SK-N-SH treated with all-trans-retinoic acid at 6 μM for 48 hours (cell line): ENCODE results near the gene THEMIS.

Source experiments
- ARNTL ChIP-seq: fragments of 450-650 bp; formaldehyde crosslinking; IDR thresholded peaks from 2 replicates; pipeline ENCODE4 v1.5.0; 2020; ENCODE audit warnings: low read depth, mild to moderate bottlenecking, moderate library complexity, borderline replicate concordance
- CSRNP3 ChIP-seq: fragments of 250-450 bp; sonication (Bioruptor Pico); IDR thresholded peaks from 2 replicates; pipeline ENCODE4 v1.5.1; 2021; ENCODE audit warnings: mild to moderate bottlenecking, moderate library complexity
- OSR1 ChIP-seq: fragments of 250-450 bp; sonication (Bioruptor Pico); IDR thresholded peaks from 2 replicates; pipeline ENCODE4 v1.8.0; 2022; ENCODE audit warnings: moderate library complexity, mild to moderate bottlenecking, inconsistent platforms
- RARB ChIP-seq: fragments of 250-450 bp; sonication (Bioruptor Pico); IDR thresholded peaks from 2 replicates; pipeline ENCODE4 v1.8.0; 2021; ENCODE audit warnings: mild to moderate bottlenecking, moderate library complexity
- TOX ChIP-seq: fragments of 250-450 bp; sonication (Bioruptor Pico); IDR thresholded peaks from 2 replicates; pipeline ENCODE4 v1.8.0; 2021; ENCODE audit warnings: mild to moderate bottlenecking, moderate library complexity, borderline replicate concordance
- ZC3H10 ChIP-seq: fragments of 250-450 bp; sonication (Bioruptor Pico); IDR thresholded peaks from 2 replicates; pipeline ENCODE4 v1.5.1; 2021; ENCODE audit warnings: mild to moderate bottlenecking, moderate library complexity
- ZFP3 ChIP-seq: fragments of 250-450 bp; sonication (Bioruptor Pico); IDR thresholded peaks from 2 replicates; pipeline ENCODE4 v1.5.0; 2020; ENCODE audit warnings: mild to moderate bottlenecking, moderate library complexity
- ZFP30 ChIP-seq: fragments of 450-650 bp; formaldehyde crosslinking; IDR thresholded peaks from 2 replicates; pipeline ENCODE4 v1.5.0; 2022; ENCODE audit warnings: mild to moderate bottlenecking, moderate library complexity
- ZNF565 ChIP-seq: fragments of 450-650 bp; formaldehyde crosslinking; conservative IDR thresholded peaks from 2 replicates; pipeline ENCODE4 v1.5.0; 2020; ENCODE audit warnings: low read depth, mild to moderate bottlenecking, moderate library complexity
- ZNF70 ChIP-seq: fragments of 450-650 bp; formaldehyde crosslinking; IDR thresholded peaks from 2 replicates; pipeline ENCODE4 v1.5.0; 2020; ENCODE audit warnings: mild to moderate bottlenecking, moderate library complexity
- TF ChIP-seq, protein P1 (sequence below): fragments of 250-450 bp; sonication (Bioruptor Pico); IDR thresholded peaks from 2 replicates; pipeline ENCODE4 v1.8.0; 2020; ENCODE audit warnings: mild to moderate bottlenecking, moderate library complexity, borderline replicate concordance
- TF ChIP-seq, protein P2 (sequence below): fragments of 250-450 bp; sonication (Bioruptor Pico); IDR thresholded peaks from 2 replicates; pipeline ENCODE4 v1.5.1; 2020; ENCODE audit warnings: low read depth, mild to moderate bottlenecking, moderate library complexity
- TF ChIP-seq, protein P3 (sequence below): fragments of 250-450 bp; sonication (Bioruptor Pico); IDR thresholded peaks from 2 replicates; pipeline ENCODE4 v1.8.0; 2021; ENCODE audit warnings: low read depth, mild to moderate bottlenecking, moderate library complexity, borderline replicate concordance

DNA sequence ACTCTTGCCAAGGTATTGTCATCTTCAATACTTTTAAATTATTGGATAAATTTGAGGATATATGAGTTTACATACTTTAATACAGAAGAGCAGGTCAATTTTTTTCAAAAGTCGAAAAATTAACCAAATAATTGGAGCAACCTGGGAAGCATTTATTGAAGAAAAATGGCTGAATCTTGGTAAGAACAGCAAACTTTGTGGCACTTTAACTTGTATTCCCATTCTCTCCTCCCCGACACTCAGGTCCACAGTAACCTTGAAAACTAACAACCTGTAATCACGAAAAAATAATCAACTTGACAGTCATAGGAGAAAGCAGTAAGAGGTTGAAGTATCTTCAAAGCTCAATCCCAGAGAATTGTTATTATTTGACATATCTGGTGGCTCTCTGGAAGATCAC is 55.6 kb downstream of the THEMIS start:
- TF ChIP-seq, protein P1, sequence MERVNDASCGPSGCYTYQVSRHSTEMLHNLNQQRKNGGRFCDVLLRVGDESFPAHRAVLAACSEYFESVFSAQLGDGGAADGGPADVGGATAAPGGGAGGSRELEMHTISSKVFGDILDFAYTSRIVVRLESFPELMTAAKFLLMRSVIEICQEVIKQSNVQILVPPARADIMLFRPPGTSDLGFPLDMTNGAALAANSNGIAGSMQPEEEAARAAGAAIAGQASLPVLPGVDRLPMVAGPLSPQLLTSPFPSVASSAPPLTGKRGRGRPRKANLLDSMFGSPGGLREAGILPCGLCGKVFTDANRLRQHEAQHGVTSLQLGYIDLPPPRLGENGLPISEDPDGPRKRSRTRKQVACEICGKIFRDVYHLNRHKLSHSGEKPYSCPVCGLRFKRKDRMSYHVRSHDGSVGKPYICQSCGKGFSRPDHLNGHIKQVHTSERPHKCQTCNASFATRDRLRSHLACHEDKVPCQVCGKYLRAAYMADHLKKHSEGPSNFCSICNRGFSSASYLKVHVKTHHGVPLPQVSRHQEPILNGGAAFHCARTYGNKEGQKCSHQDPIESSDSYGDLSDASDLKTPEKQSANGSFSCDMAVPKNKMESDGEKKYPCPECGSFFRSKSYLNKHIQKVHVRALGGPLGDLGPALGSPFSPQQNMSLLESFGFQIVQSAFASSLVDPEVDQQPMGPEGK (CRISPR knock-in tag) = no peak
- TF ChIP-seq ZNF565 (CRISPR knock-in tag) = no peak
- TF ChIP-seq, protein P2, sequence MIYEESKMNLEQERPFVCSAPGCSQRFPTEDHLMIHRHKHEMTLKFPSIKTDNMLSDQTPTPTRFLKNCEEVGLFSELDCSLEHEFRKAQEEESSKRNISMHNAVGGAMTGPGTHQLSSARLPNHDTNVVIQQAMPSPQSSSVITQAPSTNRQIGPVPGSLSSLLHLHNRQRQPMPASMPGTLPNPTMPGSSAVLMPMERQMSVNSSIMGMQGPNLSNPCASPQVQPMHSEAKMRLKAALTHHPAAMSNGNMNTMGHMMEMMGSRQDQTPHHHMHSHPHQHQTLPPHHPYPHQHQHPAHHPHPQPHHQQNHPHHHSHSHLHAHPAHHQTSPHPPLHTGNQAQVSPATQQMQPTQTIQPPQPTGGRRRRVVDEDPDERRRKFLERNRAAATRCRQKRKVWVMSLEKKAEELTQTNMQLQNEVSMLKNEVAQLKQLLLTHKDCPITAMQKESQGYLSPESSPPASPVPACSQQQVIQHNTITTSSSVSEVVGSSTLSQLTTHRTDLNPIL (CRISPR knock-in tag) = no peak
- no peak for TF ChIP-seq ZNF70
- TF ChIP-seq ZFP30 (CRISPR knock-in tag) = no peak
- no peak for TF ChIP-seq ZFP3 (CRISPR knock-in tag)
- TF ChIP-seq ARNTL = no peak
- TF ChIP-seq RARB (CRISPR knock-in tag) = no peak
- TF ChIP-seq CSRNP3 (CRISPR knock-in tag) = no peak
- TF ChIP-seq, protein P3, sequence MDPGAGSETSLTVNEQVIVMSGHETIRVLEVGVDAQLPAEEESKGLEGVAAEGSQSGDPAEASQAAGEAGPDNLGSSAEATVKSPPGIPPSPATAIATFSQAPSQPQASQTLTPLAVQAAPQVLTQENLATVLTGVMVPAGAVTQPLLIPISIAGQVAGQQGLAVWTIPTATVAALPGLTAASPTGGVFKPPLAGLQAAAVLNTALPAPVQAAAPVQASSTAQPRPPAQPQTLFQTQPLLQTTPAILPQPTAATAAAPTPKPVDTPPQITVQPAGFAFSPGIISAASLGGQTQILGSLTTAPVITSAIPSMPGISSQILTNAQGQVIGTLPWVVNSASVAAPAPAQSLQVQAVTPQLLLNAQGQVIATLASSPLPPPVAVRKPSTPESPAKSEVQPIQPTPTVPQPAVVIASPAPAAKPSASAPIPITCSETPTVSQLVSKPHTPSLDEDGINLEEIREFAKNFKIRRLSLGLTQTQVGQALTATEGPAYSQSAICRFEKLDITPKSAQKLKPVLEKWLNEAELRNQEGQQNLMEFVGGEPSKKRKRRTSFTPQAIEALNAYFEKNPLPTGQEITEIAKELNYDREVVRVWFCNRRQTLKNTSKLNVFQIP (CRISPR knock-in tag) = no peak
- TF ChIP-seq ZC3H10 = no peak
- TF ChIP-seq TOX (CRISPR knock-in tag) = no peak
- no peak for TF ChIP-seq OSR1 (CRISPR knock-in tag)
